Stimulated activated naive CD8-positive, alpha-beta T cell treated with anti-CD3 and anti-CD28 coated beads, Interleukin-15, Interleukin-2, amounts not matched to agents 100 U/mL and 50 U/mL, for 24 hours (primary cell): ENCODE measurements around the gene TENT5C.
A peak's percentile ranks its signal among the peaks of the same experiment; 100 is the strongest.

ENCODE experiments used
- ATAC-seq: fragments of 150-1000 bp; cut with Tn5 transposase; one replicate; pipeline ENCODE4 v1.10.0; 2021
- DNase-seq: peaks from one replicate; pipeline ENCODE4 v3.0.0; 2021

TENT5C gene

GRCh38 chr1:117613969-117614729 lies 8.3 kb downstream of the TENT5C start:
- ATAC-seq, result no peak
- DNase-seq, result no peak

- ATAC-seq, result peak; percentile 79
- DNase-seq, result peak; percentile 30
These were observed 9.6 kb downstream of the TENT5C start for GRCh38 chr1:117615474-117615873.

DNA sequence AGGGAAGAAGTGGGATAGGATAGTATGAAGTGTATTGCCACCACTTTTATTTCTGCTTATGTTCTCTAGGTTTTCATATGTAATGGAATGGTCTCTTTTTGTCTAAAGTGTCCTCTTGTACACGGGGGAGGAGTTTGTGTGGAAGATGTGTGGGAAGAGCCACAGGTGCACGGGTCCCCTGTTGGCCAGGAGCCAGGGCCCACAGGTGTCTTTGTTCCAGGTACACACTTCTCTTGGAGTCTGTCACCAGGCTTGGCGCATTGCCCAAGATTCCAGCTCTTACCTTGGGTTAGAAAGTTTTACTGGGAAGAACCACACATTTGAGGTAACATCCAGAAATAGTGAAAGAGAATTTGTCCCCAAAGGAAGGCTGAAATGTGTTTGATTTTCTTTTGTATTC lies 10.5 kb downstream of the TENT5C start:
- no peak for DNase-seq
- ATAC-seq, result no peak

GRCh38 chr1:117616967-117617366 lies 11.1 kb downstream of the TENT5C start:
- DNase-seq, result no peak
- no peak for ATAC-seq

- no peak for ATAC-seq
- no peak for DNase-seq
These were observed 12.7 kb downstream of the TENT5C start for GRCh38 chr1:117618450-117619122.

DNA sequence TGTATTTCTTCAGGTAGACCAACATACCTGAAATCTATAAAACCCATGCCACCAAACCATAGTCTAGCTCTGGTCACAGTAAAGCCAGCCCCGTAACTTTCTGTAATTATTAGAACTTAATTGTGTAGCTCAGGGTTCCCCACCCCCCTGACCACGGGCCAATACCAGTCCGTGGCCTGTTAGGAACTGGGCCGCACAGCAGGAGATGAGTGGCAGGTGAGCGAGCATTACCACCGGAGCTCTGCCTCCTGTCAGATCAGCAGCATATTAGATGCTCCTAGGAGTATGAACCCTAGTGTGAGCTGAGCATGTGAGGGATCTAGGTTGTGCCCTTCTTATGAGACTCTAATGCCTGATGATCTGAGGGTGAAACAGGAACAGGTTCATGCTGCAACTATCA lies 14.6 kb downstream of the TENT5C start:
- ATAC-seq (no peak), DNase-seq (no peak)

DNA sequence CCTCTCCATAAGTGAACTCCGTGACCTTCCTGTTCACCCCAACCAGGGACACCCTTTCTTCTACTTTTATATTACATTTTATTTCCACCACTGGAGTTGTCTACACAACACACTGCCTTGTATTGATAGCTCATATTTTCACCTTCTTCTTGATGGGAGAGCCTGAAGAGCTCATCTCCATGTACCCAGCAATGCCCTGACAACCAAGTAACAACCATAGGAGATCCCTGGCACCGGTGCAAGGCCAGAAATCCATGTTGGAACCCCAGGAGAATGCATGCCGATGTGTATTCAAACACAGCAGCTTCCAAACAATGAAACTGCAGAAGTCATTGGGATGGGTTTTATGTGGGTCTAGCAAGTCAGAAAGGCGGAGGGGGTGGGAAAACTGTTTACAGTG lies 15.5 kb downstream of the TENT5C start:
- no peak for DNase-seq
- ATAC-seq, result no peak

DNA sequence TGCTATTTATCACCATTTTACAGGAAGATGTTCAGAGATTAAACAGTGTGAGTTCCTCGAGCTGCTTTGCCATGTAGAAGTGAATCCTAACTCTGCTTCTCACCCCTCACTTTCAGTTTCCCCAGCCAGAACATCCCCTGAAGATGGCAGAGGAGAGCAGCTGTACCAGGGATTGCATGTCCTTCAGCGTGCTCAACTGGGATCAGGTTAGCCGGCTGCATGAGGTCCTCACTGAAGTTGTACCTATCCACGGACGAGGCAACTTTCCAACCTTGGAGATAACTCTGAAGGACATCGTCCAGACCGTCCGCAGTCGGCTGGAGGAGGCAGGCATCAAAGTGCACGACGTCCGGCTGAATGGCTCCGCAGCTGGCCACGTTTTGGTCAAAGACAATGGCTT lies 16.9 kb downstream of the TENT5C start:
- DNase-seq, result no peak
- no peak for ATAC-seq

GRCh38 chr1:117623141-117623540 lies 17.3 kb downstream of the TENT5C start:
- DNase-seq (no peak), ATAC-seq (no peak)

- DNase-seq, result no peak
- no peak for ATAC-seq
These were observed 17.9 kb downstream of the TENT5C start for GRCh38 chr1:117623698-117624097.

DNA sequence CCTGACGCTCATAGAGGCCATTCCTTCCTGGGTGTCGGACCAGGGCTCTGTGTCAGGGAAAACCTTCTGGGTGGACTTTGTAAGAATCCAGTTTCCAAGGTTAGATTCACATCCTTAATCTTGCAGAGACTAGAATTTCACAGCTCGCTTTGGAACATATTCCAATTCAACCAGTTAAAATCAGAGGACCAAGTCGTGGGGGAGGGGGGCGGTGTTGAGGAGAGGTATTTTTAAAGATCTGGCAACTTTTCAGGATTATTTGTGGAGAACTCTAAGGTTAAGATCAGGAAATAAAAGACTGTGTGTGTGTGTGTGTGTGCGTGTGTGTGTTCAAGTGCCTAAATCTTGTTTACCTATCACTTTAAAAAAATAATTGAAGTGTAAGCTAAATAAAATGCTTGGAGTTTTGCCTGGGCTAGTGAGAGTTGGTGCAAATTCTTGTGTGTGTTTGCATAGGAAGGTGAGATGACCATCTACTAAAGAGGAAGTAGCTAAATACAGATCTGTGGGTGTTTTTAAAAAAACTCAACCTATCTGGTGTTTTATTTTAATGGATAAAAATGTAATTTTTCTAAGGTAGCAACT lies 21.8 kb downstream of the TENT5C start:
- DNase-seq, result no peak

DNA sequence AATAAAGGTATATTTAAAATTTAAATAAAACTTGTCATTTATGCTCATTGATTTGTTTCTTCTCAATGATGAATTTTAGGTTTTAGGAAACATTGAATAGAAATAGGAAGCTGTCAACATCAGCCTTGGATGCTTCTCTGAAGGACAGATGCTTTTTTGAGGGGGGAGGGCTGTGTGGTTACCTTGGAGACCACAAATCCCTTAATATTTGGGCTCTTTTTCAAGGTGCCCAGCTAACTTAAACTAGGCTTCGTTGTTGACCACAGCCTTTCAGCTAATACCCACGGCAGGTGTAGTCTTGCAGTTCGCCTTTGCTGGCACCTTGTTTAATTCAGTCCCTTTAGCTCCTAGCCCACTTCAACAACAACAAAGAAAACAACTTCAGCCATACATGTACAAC lies 22.5 kb downstream of the TENT5C start:
- DNase-seq (no peak), ATAC-seq (no peak)

More for the DNA sequence above, 21.8 kb downstream of the TENT5C start:
- ATAC-seq, result no peak

- ATAC-seq (no peak), DNase-seq (no peak)
These were observed 24.0 kb downstream of the TENT5C start for GRCh38 chr1:117629625-117630422.

DNA sequence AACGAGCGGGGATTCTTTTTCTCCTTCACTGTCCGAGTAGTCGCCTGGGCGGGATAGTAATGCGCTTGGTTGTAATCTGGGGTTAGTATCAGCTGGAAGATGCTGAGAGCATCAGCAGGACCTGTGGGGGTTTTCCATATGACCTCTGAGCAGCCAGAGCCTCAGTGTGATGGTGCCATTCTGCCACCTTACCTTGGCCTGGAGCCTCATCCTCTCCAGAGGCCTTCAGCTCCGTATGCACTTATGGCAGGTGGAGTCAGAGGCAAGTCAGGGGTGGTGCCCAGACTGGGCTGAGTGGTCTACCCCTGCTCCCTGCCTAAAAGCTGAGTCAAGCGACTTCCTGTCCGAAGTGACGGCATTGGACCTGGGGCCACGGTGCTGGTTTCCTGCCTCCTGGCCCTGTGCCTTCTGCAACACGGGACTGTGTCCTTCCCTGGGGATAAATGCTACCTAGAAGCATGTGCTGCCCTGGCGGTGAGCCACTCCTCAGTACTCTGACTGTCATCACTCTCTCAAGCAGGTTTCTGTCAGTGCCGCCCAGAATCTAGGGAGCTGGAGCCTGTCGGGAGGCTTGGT lies 24.7 kb downstream of the TENT5C start:
- DNase-seq (no peak), ATAC-seq (no peak)

DNA sequence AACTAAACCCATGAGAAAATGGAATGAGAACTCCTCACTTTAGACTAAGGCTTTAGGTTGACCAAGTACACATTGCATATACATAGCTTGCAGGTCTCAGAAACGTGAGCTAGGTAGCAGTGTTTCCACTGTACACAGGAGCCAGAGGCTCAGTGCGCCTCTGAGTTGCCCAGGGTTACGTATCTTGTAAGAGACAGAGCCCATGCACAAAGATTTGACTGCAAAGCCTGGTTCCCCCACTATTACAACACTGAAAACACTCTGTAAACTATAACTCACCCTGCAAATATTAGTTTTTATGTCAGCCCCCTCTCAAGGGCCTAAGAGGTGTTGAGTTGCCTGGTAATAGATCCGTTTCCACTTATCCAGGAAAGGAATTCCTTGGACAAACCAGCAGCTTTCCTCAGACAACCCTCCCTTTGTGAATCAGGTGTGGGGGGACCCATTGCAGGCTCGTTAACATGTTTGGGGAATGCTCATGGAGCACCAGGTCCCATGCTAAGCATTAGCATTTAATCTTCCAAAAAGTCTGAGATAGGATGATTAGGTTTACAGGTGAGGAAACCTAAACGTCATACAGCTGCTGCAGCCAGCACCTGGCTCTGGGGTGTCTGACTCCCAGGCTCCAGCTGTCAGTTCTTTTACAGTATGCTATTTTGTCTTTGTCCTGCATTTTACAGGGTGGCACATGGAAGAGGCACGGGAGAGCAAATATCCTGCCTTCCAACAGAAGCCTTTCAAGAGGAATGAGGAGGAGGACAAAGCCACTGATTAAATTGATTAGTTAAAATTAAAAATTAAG lies 25.7 kb downstream of the TENT5C start:
- no peak for ATAC-seq

DNA sequence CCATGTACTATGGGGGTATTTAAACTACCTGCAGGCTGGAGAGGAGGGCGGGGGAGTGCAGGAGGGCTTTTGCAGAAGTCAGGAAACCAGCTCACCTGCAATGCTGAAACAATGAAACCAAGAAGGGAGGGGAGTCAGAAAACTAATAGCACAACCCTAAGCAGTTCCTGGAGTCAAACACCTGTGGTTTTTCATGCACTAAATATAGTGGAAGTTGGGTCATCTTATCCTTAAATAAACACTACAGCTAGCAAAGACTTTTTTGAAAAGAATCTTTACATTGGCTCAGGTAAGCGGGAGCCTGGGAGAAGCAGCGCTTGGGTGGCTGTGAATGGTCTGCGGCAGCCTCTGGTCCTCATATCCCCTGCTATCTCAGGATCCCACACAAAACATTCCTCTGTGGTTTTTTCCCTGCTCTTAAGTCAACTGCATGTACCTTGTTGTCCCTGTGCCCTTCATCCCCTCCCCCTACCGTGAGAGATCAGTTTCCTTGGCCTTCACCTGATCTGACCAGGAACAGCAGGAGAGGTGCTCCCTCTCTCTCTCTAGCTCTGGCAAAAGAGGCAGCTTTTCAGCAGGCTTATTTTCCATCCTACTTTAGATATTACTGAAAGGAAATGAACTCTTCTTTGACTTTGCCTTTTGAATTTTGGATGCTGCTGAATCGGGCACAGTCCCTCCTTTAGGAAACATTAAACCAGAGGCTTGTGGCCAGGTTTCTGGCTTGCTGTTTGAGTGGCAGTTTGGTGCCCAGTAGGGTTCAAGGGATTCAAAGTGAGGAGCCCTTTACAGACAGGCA lies 26.6 kb downstream of the TENT5C start:
- DNase-seq, result no peak
- no peak for ATAC-seq

More for the DNA sequence above, 25.7 kb downstream of the TENT5C start:
- DNase-seq, result no peak

DNA sequence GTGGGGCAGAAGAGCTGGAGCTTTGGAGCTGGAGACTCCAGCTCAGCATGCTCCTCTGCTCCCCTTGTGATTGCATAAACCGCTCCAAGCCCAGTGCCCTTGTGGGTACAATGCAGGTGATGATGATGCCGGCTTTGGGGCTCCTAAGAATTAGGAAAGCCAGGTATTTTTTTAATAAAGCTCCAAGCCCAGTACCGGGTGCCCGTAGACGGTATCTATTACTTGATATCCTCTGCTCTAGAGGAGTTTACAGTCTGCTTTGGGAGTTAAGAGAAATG lies 27.2 kb downstream of the TENT5C start:
- ATAC-seq (no peak), DNase-seq (no peak)

DNA sequence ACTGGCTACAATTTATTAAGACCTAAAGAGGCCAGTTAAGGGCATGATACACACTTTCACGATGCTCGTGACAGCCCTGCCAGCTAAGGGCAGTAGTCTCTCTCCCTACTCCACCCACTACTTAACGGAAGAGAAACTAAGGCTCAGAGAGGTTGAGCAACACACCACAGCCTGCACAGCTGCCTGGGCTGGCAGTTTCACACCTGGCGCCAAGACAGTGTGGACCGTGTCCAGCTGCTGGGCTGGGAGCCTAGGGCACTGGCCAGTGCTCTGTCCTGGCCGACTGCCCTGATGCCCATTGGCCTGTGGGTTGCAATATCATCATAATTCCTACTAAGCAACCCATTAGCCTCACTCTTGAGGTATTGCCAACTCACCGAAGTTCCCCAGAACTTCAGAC lies 27.6 kb downstream of the TENT5C start:
- ATAC-seq, result no peak
- DNase-seq, result no peak

DNA sequence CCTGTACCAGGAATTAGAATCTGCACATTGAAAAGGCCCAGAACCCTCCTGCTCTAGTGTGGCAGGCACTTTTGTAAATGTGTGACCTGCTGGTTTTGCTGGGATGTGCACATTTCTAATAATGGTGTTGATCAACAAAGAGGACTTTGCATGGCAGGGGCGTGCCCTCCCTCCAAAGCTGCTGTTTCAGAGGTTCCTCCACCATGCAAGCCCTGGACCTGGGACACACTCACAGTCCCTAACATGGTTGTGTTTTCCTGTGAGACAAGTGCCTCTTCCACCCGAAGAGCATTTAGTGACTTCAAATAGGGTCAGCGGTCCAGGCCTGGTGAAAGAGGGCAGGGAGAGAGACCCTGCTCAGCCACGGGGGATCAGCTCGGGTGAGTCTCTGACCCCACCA lies 28.1 kb downstream of the TENT5C start:
- DNase-seq (no peak), ATAC-seq (no peak)

- DNase-seq (no peak), ATAC-seq (no peak)
These were observed 28.8 kb downstream of the TENT5C start for GRCh38 chr1:117634631-117635030.

GRCh38 chr1:117635805-117636204 lies 30.0 kb downstream of the TENT5C start:
- ATAC-seq, result no peak
- no peak for DNase-seq
